ENCODE results near the gene CSTPP1.

Gene CSTPP1

DNA sequence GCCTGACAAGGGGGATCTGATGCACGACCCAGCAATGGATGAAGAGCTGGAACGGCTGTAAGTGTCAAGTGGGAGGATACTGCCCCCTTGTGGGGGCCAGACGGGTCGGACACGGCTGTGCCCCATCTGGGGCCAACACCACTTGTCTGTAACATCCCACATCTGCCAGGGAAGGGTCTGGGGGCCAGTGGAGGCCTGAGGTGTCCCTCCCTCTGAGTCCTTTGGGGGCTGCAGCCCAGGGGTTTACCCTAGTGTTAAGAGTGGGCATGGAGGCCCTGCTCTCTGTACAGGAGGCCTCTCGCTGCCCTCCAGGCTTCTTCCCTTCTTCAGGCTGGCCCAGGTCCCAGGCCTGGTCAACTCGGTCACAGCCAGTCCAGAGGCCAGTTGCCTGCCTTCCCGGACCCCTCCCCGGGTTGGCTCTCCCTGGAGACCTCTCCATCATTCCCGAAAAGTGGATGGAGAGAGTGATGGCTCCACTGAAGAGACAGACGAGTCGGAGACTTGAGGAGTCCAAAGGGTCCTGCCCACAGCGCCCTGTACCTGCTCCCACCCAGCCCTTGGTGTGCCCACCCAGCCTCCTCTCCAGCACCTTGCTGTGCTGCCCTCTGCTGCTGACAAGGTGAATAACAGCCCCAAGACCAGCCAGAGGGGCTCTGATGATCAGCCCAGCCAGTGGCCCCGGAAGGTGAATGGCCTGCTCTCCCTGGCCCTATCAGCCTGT lies 224.7 kb downstream of the CSTPP1 start:
- DNase-seq (ENCODE audit: low read depth), result peak; percentile 26

DNA sequence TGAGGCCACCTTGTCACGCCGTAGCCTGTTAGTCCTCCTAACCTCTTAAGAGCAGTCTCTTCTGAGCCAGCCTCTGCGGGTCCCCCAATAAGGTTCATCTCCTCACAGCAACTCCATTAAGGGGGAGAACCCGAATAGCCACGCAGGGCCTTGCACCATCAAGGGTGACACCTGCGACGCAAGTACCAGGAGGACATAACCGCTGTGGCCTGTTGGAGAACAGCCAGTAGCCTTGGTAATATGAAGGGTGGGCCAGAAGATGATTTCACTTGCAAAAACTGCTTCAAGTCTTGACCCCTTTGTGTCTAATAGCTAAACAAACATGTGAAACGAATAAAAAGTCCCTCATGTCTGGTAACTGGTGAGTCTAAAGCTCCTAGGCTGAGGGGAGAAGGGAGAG lies 225.3 kb downstream of the CSTPP1 start:
- DNase-seq (ENCODE audit: low read depth), result no peak

DNA sequence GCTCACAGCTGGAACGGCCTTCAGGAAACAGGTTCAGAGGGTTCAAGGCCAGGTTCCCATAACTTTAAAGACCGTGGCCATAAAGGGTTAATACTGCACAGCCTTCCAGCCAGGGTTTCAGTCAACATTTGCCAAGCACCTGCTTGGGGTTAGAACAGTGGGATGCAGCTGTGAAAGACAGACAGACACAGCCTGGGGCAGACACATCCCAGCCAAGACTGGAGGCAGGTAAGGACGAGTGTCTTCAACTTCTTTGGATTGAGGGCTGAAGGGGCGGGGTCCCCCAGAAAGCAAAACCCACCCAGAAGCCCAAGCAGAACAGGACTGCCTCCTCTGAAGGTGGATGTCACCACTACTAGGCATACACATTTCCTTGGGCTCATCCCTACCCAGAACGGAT lies 225.9 kb downstream of the CSTPP1 start:
- DNase-seq (ENCODE audit: low read depth), result no peak

DNA sequence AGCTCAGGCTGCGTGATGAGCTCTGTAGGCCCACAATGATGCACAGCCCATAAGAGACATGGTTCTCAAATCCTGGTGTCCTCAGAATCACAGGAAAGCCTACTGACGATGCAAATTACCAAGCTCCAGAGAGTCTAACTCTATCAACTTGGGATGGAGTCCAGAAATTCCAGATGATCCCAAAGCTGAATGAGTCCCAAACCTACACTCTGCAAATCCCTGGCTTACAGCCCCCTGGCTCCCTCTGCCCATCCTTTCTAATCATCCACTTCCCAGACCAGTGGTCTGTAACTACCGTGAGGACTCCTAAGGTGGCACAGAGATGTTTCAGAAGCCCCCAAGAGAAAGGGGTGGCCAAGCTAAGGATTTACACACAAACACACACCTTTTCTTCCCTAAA lies 226.6 kb downstream of the CSTPP1 start:
- no peak for DNase-seq (ENCODE audit: low read depth)

DNA sequence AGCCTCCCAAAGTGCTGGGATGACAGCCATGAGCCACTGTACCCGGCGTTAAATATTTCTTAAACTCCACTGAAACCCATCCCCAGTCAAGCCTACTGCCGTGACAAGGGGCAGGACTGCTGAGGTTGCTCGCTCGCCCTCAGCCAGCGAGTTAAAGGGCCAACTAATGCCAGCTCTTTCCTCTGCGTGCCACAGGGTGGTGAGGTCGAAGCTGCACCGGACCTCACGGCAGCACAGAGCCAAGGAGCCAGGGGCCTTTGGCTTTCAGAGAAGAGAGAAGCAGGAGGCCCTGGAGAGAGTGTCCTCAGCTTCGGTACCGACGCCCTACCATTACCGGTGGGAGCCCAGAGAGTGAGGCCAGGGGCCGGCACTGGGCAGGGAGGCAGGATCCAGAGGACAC lies 227.3 kb downstream of the CSTPP1 start:
- no peak for DNase-seq (ENCODE audit: low read depth)

DNA sequence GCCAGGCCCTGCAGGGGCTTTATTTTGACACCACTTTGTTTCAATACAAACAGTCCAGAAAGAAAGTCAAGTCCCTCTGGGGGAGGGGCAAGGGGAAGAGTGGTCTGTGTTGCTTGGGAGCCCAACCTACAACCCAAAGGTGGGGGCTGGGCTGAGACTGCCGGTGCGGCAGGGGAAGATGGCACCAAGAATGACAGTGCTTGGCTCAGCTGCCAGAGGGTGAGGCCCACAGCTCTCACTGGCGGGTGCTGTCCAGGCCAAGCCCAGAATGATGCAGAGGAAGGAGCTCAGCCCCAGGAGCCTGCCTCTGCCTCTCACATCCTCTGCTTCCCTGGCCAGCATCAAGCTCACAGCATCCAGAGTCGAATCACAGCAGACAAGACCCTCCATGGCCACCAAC lies 227.8 kb downstream of the CSTPP1 start:
- DNase-seq (ENCODE audit: low read depth), result no peak

DNA sequence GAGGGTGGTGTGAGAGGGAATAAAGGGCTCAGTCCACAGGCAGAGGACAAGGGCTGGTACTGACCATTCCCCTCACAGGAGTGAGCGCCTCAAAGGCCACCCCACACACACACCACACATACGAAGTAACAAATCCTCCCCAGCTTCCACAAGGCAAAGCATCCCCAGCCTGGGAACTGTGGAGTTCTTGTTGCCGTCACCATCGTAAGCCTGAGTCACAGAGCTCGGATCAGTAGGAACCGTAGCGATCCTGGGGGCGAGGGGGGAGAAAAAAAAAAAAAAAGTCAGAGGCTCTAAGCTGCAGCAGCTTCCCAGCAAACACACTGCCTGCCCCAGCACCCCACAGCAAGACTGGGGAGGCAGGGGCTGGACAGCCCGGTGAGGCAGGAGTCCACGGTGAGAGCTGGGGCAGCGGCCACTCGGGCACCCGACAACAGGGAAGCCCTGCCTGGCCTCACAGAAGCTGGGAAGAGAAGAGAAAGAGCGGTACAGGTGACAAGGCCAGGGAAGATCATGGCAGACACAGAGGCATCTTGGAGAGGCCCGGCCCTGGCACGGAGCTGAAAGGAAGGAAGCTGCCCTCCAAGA lies 228.8 kb downstream of the CSTPP1 start:
- no peak for DNase-seq (ENCODE audit: low read depth)

DNA sequence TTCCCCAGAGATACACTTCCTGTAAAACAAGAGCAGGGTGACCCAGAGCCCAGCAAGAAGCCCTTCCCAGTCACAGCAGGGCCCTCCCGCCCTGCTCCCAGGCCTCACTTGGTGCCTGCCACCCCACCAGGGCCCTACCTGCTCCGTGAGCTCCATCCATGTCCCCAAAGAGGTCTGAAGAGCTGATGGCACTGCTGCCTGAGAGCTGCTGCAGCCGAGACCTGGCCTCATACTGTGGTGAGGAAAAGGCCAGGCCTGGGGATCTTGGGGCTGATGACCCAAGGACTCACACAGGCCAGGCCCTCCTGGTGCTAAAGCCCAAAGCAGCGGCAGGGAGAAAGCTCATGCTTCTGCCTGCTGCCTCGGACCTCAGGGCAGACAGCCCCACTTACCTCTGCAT lies 229.8 kb downstream of the CSTPP1 start:
- no peak for DNase-seq (ENCODE audit: low read depth)

DNA sequence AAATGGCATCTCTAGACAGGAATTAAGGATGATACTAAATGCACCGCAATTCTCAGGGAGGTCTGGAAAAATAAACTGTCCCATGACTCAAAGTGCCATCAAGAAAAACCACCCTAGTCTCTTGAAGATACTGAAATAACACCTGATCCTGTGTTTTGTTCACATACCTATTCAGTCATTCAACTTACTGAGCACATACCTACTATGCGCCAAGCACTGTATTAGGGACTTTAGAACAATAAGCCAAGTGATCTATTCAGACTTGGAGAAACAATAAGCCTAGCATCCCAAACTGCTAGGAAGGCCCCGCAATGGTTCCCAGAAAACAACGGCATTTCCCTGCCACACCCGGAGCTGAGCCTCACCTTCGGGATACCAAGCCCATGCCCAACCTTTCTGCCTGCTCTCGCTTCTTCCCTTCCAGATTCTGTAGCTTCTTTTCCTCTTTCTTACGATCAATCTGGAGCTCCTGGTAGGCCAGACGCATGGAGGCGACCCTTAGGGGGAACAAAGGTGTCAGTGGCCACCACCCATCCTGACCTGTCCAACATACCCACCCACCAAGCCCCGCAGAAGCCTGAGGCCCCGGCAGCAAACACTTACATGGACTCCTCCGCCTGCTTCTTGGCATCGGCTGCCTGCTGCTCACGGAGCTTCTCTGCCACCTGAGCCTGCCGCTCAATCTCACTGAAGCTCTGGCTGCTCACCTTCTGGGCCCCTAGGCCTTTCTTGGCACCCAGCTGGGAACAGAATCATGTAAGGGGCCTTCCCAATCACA lies 234.7 kb downstream of the CSTPP1 start:
- DNase-seq (ENCODE audit: low read depth), result no peak

DNA sequence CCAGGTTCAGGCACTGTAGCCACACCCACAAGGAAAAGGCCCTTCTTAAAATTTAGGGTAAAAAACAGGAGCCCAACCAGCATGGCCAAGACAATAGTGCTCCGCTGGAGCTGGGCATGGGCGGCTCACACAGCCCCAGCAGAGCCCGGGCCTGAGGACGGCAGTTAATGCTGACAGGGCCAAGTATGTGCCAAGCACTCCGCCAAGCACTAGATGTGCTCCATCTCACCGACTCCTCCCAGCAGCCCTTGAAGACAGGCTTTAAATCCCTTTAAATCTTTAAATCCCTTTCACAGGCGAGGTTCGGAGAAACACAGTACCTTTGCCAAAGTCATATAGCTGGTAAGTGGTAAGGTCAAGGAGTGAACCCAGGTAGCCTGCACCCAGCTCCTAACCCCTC lies 235.3 kb downstream of the CSTPP1 start:
- no peak for DNase-seq (ENCODE audit: low read depth)

DNA sequence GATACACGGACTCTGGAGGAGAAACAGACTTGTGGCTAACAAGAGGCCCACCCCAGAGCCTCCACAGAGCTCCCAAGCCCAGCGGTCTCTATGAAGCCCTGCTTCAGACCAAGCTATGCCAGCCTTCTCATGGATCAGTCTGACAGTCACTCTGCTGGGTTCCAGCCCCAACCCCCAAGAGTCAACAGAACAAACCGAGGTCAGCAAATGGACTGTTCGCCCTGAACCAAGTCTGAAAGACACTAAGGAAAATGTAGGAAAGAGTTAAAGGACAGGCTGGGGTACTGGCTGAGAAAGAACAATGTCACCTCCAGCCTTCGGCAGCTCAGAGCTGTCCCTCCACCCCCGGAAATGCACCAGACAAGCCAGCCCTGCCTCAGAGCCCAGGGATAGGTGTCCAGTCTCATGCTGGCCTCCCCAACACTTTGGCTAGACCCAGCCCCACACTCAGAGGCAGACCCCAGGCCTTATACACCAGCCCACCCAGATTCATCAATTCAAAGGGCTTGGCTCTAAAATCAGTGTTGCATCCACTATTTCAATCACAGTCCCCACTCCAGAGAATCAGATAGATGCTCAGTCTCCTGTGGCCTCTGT lies 236.3 kb downstream of the CSTPP1 start:
- no peak for DNase-seq (ENCODE audit: low read depth)

DNA sequence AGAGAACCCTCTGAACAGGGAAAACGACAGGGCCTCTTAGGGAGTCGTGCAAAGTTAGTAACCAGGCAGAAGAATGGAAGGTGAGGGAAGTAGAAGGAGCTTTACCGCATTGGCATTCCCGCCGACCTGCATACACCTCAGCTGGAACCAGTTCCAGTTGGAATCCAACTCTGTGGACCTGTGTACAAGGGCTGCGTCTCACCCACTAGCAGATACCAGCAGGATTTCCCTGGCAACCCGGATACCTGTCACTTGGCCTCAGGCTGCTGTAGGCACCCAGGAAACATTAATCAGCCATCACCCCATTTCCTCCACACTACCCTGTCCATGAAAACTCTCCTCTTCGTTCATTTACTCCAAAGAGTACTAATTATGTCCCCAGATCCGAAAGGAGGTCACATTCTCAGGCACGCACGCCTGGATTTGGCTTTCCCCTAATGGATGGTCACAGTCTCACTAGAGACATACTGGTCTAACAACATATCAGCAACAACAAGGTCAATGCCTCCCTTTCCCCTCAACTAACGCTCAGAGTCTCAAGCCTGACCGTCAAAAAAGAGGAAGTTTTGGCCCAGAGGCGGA lies 239.3 kb downstream of the CSTPP1 start:
- no peak for DNase-seq (ENCODE audit: low read depth)

DNA sequence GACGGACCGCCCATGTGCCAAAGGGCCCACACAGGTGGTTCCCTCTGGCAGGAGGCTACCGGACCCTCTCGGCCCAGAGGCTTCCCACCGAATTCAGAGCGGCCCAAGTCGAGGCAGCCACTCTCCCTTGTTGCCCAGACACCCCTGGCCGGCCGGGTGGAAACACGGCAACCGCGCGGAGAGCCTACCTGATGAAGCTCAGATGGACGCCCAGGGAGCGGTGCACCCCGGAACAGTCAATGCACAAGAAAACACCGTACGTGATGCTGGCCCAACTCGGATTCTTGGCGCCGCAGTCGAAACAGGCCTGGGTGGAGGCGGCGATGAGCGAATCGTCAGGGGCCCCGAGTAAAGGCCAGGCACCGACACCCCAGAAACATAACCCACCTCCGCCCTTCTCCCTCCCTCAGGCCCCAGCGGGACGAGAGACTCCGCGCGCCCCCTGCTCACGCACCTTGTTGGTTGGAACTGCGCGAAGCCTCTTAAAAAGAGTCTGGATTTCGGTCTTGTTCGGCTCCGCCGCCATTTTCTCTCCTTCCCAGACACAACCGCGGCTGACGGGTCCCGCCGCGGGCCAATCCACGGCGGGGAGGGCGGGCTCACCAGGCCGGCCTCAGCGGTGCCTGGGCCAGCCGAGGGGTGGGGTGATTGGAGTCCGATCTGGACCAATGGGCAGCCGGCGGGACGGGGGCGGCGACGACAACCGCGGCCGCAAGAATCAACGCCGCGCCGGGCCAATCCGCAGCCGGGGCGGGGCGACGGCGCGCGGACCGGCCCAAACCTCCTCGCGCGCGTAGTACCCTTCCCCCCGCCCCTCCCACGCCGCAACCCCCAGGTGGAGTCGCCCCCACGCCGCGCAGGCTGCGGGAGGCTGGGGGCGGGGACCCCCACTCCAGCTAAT lies 240.0 kb downstream of the CSTPP1 start, which contains the start of gene ARFGAP2:
Gene ARFGAP2 (minus strand): TSS at position 552 of the 901 bp plus-strand sequence. CDS start 26 bp downstream, at position 526.
- peak; percentile 91 for DNase-seq (ENCODE audit: low read depth)

DNA sequence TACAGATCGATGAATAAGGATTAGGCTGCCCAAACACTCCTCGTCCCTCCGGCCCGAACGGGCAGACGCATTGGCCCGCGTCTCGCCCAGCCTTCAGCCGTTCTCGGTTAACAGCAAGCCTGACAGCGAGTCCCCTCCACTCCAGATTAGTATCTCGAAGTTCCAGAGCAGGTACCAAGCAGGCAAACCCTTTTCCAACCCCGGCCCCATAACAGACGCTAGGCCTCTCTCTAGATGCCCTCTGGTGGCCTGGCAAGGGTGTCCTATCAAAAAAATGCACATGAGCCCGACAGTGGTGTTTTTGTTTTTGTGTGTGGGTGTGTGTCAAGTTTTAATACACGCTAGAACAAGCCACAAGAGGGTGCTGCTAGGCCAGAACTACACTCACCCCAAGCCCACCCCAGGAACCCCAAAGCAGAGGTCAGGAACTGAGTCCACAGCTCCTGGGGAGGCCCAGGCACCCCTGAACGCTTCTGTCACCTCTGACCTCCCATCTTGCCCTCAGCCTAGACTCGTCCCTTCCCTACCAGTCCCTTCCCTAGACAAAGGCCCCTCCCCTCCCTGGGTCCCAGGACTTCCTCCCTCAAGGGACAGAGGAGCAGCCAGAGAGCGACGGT lies 240.8 kb downstream of the CSTPP1 start:
- no peak for DNase-seq (ENCODE audit: low read depth)

DNA sequence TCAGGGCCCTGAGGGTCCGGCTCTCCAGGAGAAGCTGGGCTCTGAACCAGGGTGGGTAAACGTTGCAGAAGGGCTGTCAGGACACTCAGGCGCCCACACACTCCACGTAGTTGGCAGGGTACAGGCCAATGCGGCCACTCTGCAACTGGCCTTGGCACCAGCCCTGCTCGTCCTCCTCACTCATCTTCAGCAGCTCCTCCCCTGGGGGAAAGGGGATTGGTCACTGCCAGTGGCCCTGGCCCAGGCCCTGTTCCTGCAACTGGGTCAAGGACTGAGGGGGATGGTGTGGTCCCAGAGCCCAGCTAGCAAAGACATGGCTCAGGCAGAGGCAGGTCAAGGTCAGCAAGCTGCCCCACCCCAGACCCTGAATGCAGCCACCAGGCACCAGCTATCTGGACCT lies 241.3 kb downstream of the CSTPP1 start:
- DNase-seq (ENCODE audit: low read depth), result no peak

DNA sequence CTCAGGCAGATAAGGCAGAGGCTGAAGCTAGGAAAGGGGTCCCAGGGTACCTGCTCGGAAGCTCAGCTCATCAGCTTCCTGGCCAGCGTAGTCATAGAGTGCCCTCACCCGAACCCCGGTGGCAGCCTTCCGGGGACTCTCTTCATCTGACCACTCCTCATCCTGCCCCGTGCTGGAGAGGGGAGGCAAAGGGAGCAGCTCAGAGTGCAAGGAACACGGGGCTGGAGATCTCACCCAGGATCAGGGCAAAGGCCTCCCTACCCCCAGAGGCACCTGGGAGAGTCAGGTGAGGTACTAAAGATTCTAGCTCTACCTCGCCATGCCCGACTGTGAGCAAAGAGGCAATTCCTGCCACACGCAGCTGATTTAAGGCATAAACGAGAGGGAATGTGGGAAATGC lies 241.8 kb downstream of the CSTPP1 start:
- DNase-seq (ENCODE audit: low read depth), result no peak

DNA sequence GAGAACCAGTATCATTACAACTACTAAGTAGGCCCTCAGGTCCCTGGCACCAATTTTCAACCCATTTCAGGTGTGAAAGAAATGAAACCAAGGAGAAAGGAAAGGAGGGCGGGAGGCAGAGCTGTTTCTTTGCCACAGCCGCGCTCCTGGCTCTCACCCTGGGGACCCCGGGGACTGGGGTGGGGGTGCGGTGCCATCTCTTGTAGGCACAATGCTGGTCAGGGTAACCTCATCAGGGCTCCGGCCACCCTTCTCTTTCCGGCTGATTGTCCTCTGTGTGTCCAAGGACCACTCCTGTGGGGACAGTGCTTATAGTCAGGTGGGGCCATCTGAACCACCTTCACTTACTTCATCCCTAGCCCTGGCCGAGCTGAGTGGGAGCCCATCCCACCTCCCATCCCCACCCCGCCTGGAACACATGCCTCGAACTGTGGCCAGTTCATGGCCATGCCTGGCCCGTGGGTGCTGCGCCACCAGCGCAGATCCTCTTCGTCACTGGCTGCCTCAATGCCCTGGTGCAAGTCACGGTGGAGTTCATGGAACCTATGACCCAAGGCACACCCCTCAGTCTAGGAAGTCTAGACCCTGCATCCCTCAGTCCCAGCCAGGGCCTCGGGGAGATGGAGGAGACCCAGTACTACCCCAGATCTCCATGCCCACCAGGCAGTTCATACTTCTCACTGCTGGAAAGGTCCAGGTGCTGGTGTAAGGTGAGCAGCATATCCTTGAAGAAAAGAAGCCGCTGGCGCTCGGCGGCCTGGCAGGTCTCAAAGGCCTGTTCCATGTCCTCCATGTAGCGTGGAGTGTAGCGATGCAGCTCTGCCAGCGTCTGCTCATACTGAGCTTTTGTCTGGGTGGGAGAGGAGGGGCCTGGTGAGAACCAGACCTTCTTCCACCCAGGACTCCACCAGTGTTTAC lies 242.4 kb downstream of the CSTPP1 start:
- DNase-seq (ENCODE audit: low read depth), result no peak

DNA sequence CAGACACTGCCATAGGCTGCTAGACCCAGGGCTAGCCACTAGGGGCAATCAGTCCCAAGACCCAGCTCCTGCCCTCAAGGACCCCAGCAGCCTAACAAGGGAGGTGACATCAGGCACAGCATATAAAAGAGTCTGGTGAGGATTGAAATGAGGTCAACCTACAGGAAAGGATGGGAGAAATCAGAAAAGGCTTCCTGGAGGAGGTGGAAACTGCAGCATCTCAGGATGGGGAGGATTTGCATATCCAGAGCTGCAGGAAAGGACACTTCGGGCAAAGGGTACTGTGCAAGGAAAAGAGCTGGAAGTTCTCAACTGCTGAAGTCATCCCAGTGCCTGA lies 243.1 kb downstream of the CSTPP1 start:
- DNase-seq (ENCODE audit: low read depth), result no peak

DNA sequence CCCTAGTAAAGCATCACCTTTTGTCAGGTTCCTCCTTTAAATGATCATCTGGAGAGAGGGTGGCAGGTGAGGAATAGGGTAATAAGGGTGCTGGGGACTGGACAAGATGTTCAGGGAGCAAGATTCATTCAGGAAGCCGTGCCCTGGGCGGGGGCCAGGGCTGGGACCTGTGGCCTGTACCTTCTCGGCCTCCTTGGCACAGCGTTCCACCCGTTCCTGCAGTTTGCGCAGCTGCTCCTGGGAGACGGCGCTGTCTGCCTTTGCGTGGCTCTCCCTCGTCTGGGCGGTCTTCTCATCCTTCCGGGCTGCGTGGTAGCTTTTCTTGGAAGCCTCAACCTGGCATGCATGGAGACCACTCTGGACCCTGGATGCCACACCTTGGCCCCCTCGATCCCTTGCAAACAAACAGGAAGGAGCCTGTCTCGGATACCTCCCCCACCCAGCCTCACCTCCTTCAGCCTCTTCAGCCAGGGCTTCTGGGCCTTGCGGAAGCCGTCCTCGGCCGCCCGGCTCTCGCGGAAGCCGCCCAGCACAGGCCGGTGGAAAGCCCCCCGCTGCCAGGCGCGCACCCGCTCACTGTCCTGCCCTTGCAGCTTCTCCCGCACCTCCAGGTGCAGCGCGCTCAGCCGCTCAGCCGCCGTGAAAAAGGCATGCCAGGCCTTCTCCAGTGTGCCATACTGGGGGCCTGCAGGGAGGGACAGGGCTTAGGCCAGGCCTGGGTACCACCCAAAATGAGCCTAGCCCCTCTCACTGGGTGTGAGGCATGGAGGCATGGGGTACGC lies 243.6 kb downstream of the CSTPP1 start:
- DNase-seq (ENCODE audit: low read depth), result no peak
